NK-92 treated with Interleukin-12 subunit alpha and Interleukin-12 subunit beta, amount 100 ng/mL, for 24 hours (cell line): ENCODE results near the gene HSDL1.

Experiments used
- DNase-seq: peaks from one replicate; lab custom pipeline; 2025; lab: John Stamatoyannopoulos, UW

Gene HSDL1

DNA sequence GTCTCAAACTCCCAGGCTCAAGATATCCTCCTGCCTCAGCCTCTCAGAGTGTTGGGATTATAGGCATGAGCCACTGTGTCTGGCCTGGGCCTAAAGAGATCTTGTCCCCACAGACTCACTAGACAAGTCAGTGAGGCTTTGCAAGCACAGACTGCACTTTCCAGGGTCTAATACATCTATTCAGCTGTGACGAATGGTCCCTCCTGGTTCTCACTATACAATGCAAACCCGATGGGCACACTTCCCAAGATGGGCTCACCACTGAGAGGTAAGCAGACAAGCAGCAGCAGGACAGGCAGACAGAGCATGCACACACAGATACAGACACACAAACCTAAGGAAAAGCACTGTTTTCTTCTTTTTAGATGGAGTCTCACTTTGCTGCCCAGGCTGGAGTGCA is 37.1 kb downstream of the HSDL1 start:
- DNase-seq = no peak

DNA sequence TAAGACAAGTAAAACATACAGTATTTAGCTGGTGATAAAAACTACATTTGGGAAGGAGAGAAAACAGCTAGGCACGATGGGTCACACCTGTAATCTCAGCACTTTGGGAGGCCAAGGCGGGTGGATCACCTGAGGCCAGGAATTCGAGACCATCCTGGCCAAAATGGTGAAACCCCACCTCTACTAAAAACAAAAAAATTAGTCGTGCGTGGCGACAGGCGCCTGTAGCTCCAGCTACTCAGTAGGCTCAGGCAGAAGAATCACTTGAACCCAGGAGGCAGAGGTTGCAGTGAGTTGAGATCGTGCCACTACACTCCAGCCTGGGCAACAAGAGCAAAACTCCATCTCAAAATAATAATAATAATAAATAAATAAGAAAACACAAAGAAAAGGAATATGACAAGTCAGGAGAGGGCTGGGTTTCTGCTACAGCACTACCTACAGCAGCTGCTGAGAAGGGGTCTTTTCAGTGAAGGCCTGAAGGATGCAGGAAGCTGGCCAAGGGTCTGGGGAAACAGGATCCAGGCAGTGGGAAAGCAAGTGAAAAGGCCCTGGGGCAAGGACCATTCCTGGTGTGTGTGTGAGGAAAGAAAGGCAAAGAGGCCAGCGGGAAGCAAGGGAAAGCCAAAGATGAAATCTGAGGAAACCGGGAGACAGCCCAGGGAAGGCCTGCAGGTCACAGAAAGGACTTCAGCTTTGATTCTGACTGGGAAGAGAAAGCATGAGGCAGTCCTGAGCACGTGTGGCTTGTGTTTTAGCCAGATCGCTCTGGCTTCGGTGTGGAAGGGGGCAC is 38.8 kb downstream of the HSDL1 start:
- no peak for DNase-seq

GRCh38 chr16:84105301-84105815 is 39.6 kb downstream of the HSDL1 start:
- no peak for DNase-seq

- no peak for DNase-seq
Observed at GRCh38 chr16:84104231-84104630, 40.7 kb downstream of the HSDL1 start.

DNA sequence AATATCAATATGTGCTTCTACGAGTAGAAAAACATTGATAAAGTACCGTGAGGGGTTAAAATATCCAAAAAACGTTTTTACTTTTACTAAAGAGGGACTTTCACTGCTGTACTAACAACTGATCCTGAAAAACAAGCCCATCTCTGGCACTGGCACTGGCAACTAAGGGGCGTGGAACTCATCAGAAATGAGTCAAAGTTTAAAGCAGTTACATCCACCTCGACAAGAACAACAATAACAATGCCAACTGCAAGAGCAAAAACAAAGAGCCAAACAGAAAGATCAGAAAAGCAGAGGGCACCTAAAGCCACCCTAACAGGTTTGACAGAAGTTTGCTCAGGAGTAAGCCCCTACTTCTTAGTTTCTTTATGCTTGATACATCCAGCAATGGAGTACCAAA is 41.3 kb downstream of the HSDL1 start:
- no peak for DNase-seq

- no peak for DNase-seq
Observed at GRCh38 chr16:84098939-84099338, 46.0 kb downstream of the HSDL1 start.

DNA sequence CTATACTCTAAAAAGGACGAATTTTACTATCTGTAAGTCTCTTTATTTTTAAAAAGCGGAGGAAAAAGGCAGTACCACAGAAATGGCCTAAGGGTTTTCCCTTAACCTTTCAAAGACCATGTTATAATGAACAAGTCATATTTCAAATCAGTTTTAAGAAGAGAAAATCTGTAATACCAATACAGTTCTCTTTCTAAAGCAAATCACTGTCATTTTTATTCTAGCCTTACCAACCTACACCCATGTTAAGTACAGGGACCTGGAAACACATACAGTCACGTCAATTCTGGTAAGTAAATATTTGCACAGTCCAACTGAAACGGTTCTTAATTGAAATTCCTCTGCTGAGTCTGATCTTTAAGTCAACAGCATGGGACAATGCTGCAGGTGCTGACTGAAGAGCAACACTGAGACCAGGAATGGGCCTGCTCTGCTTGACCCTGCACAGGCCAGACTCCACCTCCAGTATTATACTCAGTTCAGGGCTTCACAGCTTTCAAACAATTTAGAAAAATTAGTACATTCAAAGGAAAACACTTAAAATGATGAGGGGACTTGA is 48.5 kb downstream of the HSDL1 start:
- no peak for DNase-seq

DNA sequence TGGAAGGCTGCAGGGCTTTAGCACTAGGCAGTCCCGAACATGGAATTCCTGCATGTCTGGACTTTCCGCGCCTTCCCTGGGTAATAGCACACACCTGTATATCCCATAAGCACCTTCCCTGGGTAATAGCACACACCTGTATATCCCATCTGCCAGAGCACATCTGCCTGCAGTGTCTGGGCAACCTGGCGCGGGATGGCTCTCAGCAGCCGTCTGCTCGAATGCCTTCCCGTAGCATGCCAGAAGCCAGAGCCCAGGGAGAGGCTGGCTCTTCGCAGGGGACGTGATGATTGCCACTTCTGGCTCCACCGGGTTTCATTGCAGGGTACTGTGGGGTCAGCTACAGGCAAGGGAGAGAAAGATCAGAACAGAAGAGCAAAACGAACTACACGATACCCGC is 49.5 kb downstream of the HSDL1 start:
- DNase-seq = no peak

- DNase-seq = no peak
Observed at GRCh38 chr16:84093879-84094270, 51.1 kb downstream of the HSDL1 start.

GRCh38 chr16:84093120-84093878 is 51.7 kb downstream of the HSDL1 start:
- DNase-seq = no peak

DNA sequence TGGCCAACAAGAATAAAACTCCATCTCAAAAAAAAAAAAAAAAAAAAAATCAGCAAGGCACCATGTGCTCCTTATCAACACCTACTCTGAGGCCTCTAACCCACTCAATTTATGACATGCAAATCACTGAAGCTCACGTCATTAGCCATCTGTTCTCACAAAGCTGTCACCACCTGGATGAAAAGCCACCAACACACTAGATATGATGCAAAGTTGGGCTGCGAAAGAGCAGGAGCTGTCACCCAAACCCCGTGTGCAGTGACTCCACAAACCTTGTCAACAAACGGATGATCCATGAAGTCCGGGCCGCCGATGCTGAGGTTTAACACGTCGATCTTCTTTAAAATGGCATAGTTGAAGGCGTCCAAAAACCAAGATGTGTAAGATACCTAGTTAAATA is 53.5 kb downstream of the HSDL1 start:
- DNase-seq = no peak

DNA sequence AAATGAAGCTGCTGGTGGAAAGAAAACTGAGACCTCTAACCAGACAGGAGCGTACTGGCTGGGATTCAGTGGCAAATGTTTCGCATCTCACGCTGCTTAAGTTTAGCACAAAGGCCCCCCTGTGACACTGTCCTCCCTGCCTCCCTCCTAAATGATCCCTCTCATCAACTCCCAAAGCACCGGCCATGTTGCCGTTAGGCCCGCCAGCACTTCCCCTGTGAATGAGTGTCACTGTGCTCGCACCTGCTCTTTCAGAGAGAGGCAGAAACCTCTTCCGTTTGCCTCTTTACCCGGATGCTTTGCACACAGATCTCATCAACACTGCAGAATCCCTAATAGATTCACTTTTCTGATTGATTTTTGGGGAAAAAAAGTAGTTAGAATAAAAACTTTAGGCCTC is 54.8 kb downstream of the HSDL1 start:
- no peak for DNase-seq

DNA sequence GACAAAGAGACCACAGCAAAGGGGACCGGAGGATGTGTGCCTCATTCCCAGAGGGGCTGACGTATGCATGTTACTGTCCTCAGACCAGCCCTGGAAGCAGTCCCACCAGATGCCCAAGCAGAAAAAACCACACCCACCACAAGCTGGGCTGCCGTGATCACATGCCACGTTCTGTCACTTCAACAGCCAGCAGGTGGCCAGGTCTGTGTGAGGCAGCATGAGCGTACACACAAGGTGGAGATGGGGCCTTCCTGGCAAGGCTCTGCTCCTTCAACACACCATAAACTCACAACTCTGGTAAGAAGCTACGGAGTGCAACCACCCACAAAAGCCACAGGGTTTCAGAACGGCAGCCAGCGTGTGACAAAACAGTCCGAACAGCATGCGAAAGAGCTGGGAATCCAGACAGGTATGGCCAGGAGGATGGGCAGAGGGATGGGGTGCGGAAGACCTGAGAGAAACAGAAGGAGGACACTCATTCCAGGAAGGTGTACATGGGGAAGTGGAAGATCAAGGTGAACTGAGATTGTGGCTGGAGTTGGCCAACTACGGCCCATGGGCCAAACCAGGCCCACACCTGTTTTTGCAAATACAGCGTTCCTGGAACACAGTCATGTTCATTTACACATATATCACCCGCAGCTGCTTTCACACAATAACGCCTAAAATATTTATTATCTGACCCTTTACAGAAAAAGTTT is 56.1 kb downstream of the HSDL1 start:
- DNase-seq = no peak

DNA sequence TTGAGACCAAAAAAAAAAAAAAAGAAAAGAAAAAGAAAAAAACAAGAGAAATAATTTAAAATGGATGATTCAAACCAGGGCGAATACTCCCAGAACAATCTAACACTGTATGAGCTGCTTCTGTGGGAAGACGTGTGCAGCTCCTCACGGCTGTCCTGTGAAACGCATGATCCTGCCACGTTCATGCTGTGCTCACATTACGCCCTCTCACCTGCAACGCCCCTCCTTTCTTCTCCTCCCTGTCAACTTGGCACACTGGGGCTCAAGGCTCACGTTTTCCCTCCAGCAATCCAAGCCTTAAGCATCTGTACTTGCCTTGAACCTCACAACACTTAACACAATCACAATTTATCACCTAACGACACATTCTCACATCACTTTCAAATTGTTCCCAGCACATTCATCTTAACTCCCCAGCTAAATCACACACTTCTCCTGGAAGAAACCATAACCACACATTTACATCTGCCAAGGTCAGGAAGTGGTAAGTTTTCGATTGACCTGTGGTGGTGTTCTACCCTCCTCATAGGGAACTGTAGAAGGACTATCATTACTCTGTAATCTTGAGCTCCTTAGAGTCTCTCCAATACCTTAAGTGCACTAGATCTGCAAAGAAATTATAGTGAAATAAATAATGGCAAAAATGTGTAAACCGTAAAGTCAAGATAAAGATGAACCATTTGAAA is 57.4 kb downstream of the HSDL1 start:
- DNase-seq = no peak

DNA sequence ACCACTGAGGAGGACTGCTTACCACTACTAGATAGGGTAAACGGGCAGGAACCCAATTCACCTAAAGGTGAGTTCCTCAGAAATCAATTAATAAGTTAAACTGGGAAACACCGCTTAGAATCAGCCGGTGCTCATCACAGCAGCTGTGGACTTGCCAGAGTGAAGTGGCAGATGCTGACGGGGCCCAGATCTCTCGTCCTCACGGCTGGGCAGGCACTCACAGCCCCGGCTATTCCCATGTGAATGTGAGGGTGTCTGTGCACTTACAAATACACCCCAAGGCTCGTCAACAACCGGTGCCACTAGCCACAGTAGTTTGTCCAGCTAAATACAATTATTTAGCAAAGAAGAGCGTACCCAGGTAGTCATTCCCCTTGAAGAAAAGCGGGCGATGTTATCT is 58.0 kb downstream of the HSDL1 start:
- no peak for DNase-seq

GRCh38 chr16:84086341-84086740 is 58.6 kb downstream of the HSDL1 start:
- DNase-seq = no peak

- DNase-seq = no peak
Observed at GRCh38 chr16:84085773-84086172, 59.2 kb downstream of the HSDL1 start.

DNA sequence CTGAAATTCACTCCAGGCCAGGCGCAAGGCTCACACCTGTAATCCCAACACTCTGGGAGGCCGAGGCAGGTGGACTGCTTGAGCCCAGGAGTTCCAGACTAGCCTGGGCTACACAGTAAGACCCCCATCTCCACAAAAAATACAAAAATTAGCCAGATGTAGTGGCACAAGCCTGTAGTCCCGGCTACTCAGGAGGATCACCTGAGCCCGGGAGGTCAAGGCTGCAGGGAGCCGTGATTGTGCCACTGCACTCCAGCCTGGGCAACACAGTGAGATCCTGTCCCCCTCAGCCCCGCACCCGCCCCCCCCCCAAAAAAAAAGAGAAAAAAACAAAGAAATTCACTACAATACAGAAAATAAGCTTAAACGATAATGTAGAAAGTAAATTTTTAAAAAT is 59.7 kb downstream of the HSDL1 start:
- no peak for DNase-seq

DNA sequence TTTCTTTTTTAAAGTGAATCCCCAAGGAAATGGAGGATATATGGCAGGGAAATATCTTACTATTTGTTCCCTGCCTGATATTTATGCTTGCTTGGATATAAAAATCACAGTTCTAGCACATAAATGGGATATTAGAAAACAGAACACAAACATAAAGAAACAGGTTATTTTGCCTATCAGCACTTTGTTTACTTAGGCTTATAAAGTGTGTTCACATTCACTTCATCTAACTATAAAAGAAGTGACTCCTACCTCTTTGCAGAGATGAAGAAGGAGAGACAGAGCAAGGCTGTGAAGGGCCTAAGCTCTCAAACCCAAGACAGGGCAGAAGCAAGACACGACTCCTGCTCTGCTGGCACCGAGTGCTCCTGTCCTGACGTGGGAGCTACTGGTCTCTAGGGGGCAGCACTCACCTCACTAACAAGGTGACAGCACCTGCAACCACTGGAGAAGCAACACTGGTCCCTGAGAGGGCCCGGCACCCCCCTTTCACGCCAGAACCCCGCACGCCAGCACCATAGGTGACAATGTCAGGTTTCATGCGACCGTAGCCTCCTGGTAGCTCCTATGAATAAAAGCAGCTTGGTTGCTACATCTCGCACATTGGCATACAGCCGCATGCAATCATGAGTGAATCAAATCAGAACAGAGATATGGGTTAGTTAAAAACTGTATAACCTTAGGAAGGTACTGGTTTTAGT is 60.3 kb downstream of the HSDL1 start:
- peak; percentile 19 for DNase-seq

GRCh38 chr16:84082835-84083569 is 62.0 kb downstream of the HSDL1 start:
- DNase-seq = no peak

GRCh38 chr16:84082110-84082509 is 62.9 kb downstream of the HSDL1 start:
- DNase-seq = no peak
